H1 (cell line): Measurements from ENCODE around the gene GREB1.

ENCODE experiments used
- CBX5 ChIP-seq: fragments of 300-800, 300-1000 bp; sonication (generic); IDR thresholded peaks from 2 replicates; pipeline ENCODE4 v1.7.1; 2016; ENCODE audit warnings: antibody characterized with exemption, low read length, low read depth
- CEBPB ChIP-seq: IDR thresholded peaks from 2 replicates; pipeline ENCODE4 v1.6.1; 2012; ENCODE audit warnings: low read depth, low read length
- EZH2 ChIP-seq: fragments of 200-600 bp; sonication (generic); IDR thresholded peaks from 2 replicates; pipeline ENCODE4 v1.7.1; 2012; ENCODE audit warnings: low read depth, mild to moderate bottlenecking, moderate library complexity, low read length, inconsistent platforms; ENCODE audit not compliant: severe bottlenecking
- FOSL1 ChIP-seq: IDR thresholded peaks from 2 replicates; pipeline ENCODE4 v1.6.1; 2011; ENCODE audit warnings: mild to moderate bottlenecking, low read depth, low read length, moderate library complexity; ENCODE audit not compliant: insufficient read depth
- KDM5A ChIP-seq: fragments of 200-600 bp; IDR thresholded peaks from 2 replicates; pipeline ENCODE4 v1.7.1; 2012; ENCODE audit warnings: mild to moderate bottlenecking, low read length, inconsistent platforms, mixed read lengths
- NRF1 ChIP-seq: IDR thresholded peaks from 2 replicates; pipeline ENCODE4 v1.6.1; 2011; ENCODE audit warnings: mild to moderate bottlenecking, low read depth, low read length, improper control_type of control experiment
- POLR2A ChIP-seq, 2 experiments: IDR thresholded peaks; 1 replicate in 1 of 2; 2 replicates in 1 of 2; pipeline ENCODE4 v1.6.1; 2011; ENCODE audit warnings: low read depth in 2 of 2, low read length in 2 of 2, mild to moderate bottlenecking in 2 of 2; ENCODE audit errors: control extremely low read depth in 1 of 2
- POLR2AphosphoS5 ChIP-seq: IDR thresholded peaks from 2 replicates; pipeline ENCODE4 v1.6.1; 2011; ENCODE audit warnings: low read depth, low read length
- RBBP5 ChIP-seq: IDR thresholded peaks from 2 replicates; pipeline ENCODE4 v1.7.1; 2012; ENCODE audit warnings: low read depth, mild to moderate bottlenecking, inconsistent platforms, low read length, moderate library complexity, borderline replicate concordance
- TAF1 ChIP-seq: IDR thresholded peaks from 2 replicates; pipeline ENCODE4 v1.6.1; 2011; ENCODE audit warnings: mild to moderate bottlenecking, low read depth, low read length
- TEAD4 ChIP-seq: IDR thresholded peaks from 2 replicates; pipeline ENCODE4 v1.6.1; 2012; ENCODE audit warnings: low read depth, low read length, inconsistent platforms, mixed read lengths
- TF ChIP-seq, protein P1 (sequence below), 3 experiments: IDR thresholded peaks; 1 replicate in 2 of 3; 2 replicates in 1 of 3; pipeline versions ENCODE4 v1.5.1 to v1.6.1; 2011; ENCODE audit warnings: low read length in 3 of 3, mild to moderate bottlenecking in 3 of 3, inconsistent platforms in 2 of 3, low read depth in 1 of 3, moderate library complexity in 1 of 3; ENCODE audit not compliant: insufficient read depth in 1 of 3; ENCODE audit errors: control extremely low read depth in 1 of 3

DNA sequence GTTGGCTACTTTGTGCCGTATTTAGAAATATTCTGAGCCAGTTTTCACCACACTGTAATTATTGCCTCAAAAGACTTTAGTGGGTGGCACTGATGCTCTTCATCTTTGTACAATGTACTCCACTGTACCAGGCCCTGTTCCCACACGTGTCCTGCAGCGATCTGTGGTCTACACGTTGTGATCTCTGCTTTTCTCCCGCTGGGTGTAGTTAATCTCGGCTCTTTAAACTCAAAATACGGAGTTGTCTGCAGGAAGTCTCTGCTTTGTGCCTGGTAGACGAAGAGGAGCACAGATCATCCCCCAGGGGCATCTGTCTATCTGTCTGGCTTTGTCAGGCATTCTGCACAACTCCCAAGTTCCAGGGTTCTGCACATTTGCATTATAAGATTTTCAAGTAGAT is 12.1 kb upstream of the GREB1 start:
- TF ChIP-seq, protein P1, sequence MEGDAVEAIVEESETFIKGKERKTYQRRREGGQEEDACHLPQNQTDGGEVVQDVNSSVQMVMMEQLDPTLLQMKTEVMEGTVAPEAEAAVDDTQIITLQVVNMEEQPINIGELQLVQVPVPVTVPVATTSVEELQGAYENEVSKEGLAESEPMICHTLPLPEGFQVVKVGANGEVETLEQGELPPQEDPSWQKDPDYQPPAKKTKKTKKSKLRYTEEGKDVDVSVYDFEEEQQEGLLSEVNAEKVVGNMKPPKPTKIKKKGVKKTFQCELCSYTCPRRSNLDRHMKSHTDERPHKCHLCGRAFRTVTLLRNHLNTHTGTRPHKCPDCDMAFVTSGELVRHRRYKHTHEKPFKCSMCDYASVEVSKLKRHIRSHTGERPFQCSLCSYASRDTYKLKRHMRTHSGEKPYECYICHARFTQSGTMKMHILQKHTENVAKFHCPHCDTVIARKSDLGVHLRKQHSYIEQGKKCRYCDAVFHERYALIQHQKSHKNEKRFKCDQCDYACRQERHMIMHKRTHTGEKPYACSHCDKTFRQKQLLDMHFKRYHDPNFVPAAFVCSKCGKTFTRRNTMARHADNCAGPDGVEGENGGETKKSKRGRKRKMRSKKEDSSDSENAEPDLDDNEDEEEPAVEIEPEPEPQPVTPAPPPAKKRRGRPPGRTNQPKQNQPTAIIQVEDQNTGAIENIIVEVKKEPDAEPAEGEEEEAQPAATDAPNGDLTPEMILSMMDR (IDR thresholded peaks at IDR 0.05; ENCODE audit: control extremely low read depth in 1 of 3, insufficient read depth in 1 of 3, low read depth in 1 of 3, low read length in 3 of 3) = no peak
- TF ChIP-seq TAF1 (no peak), EZH2 (no peak), KDM5A (no peak), POLR2AphosphoS5 (no peak), NRF1 (no peak), POLR2A (IDR thresholded peaks at IDR 0.05; ENCODE audit: control extremely low read depth in 1 of 2, low read depth in 2 of 2, low read length in 2 of 2) (no peak), FOSL1 (no peak), RBBP5 (no peak), TEAD4 (no peak), CEBPB (no peak), CBX5 (no peak)
